ENCODE data around the gene BSCL2. TPM values are rescaled to one million over a fixed set of nuclear protein-coding genes. Genes with fewer than 3 reads are reported as not detected.

Gene BSCL2
- total and polyA plus RNA-seq, 8 donors = 30.3 to 151 (median 53.6) TPM

- peak overlapping the region; percentile 88 to 93 (median 92) for H3K27ac ChIP-seq
- peaks cover 9 to 27% (median 20%) of the 10 kb centered on the region in 3 donors for H3K4me1 ChIP-seq
- WGBS, 2 donors = 0% methylated on average over 40 to 51 of the region's 51 CpGs
- ATAC-seq = no peak
- no peak for FAIRE-seq
- H3K36me3 ChIP-seq = peaks cover 5 to 27% (median 27%) of the 10 kb centered on the region in 3 donors
- no peaks in the 10 kb centered on the region for H3K27me3 ChIP-seq
- peak in 3 of 6 donors; percentile 38 to 82 (median 47) for DNase-seq
- TF ChIP-seq CTCF (IDR thresholded peaks at IDR 0.05) = no peak
- H3K4me3 ChIP-seq = peak overlapping the region; percentile 68 to 92 (median 88)
- no peaks in the 10 kb centered on the region for H3K9me3 ChIP-seq
- intact Hi-C loops (cut with DNase I) = no loop called here
Measured at GRCh38 chr11:62726156-62726914, 19.1 kb upstream of the BSCL2 start.

GRCh38 chr11:62725646-62726045 is 18.4 kb upstream of the BSCL2 start:
- peak overlapping the region; percentile 68 to 92 (median 88) for H3K4me3 ChIP-seq
- ATAC-seq (no peak), DNase-seq (no peak), FAIRE-seq (no peak)
- WGBS, 2 donors = 0% methylated on average over 7 of the region's 7 CpGs
- H3K27ac ChIP-seq = peak overlapping the region in 3 of 4 donors; percentile 88 to 93 (median 93)
- intact Hi-C loops (cut with DNase I) = no loop called here
- no peak for TF ChIP-seq CTCF (IDR thresholded peaks at IDR 0.05)
- H3K27me3 ChIP-seq = no peaks in the 10 kb centered on the region
- peaks cover 5 to 34% (median 33%) of the 10 kb centered on the region in 3 donors for H3K36me3 ChIP-seq
- peaks cover 8 to 23% (median 20%) of the 10 kb centered on the region in 3 donors for H3K4me1 ChIP-seq
- no peaks in the 10 kb centered on the region for H3K9me3 ChIP-seq

GRCh38 chr11:62724171-62724570 is 16.9 kb upstream of the BSCL2 start:
- no peak overlapping the region for H3K27ac ChIP-seq
- peaks cover 9 to 47% (median 44%) of the 10 kb centered on the region in 3 donors for H3K36me3 ChIP-seq
- ATAC-seq (no peak), DNase-seq (no peak), FAIRE-seq (no peak)
- peak overlapping the region in 2 of 4 donors; percentile 68 to 92 for H3K4me3 ChIP-seq
- H3K9me3 ChIP-seq = no peaks in the 10 kb centered on the region
- WGBS, 2 donors = 23 to 31% methylated on average over 8 of the region's 8 CpGs
- intact Hi-C loops (cut with DNase I) = no loop called here
- H3K27me3 ChIP-seq = no peaks in the 10 kb centered on the region
- peaks cover 0 to 12% (median 10%) of the 10 kb centered on the region in 3 donors for H3K4me1 ChIP-seq
- TF ChIP-seq CTCF (IDR thresholded peaks at IDR 0.05) = no peak

GRCh38 chr11:62721994-62722393 is 14.8 kb upstream of the BSCL2 start:
- no peak for TF ChIP-seq CTCF (IDR thresholded peaks at IDR 0.05)
- Histone ChIP-seq H3K4me1 (peaks cover 0 to 12% (median 10%) of the 10 kb centered on the region in 3 donors), H3K4me3 (no peak overlapping the region), H3K9me3 (no peaks in the 10 kb centered on the region), H3K27ac (no peak overlapping the region), H3K36me3 (peaks cover 9 to 69% (median 54%) of the 10 kb centered on the region in 3 donors), H3K27me3 (no peaks in the 10 kb centered on the region)
- ATAC-seq = no peak
- 71 to 78% methylated on average over 7 of the region's 7 CpGs for WGBS, 2 donors
- intact Hi-C loops (cut with DNase I) = no loop called here
- no peak for DNase-seq
- no peak for FAIRE-seq
